ENCODE data around the gene PDK2. TPM values are rescaled to one million over a fixed set of nuclear protein-coding genes. Genes with fewer than 3 reads are reported as not detected.

Gene PDK2
- total RNA-seq, 1 experiment from 2014 or later, result 9.9 TPM

DNA sequence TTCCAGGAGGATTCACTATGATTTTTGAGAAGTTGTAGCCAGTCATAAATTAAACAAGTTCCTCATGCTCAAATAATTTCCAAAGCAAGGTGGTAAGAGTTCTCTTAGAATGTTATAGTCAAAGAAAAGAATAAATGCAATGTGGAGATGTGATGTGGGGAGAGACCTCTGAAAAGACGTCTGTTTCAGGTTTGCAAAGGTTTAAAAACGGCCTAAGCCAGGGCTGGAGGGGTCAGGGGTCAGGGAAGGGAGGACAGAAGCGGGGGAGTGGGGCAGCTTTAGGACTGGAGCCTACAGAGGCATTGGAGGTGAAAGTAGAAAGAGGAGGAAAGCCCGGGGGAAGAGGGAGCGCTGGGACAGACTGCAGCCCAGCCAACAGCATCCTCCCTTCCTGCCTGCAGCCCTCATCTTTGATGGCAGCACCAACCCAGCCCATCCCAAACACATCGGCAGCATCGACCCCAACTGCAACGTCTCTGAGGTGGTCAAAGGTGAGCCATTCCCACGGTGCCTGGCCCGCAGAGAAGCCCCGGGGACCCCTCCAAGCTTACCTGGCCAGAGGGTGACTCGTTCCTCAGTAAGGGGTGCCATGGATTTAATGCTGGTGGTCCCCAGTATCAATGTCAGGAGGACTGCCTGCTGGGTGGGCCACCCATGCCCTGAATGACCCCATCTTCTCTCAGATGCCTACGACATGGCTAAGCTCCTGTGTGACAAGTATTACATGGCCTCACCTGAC lies 11.4 kb downstream of the PDK2 start:
- intact Hi-C loops (cut with micrococcal nuclease), result no loop called here
- H3K4me1 Mint-ChIP-seq (ENCODE audit: insufficient read depth, unreplicated experiment), result peaks cover 23% of the 10 kb centered on the region
- ChIA-PET POLR2A (interaction anchor here (3.4 kb wide), 1 partner anchor 43 kb away, joined by 14 read pairs; the partner anchor contains the start of gene PPP1R9B), CTCF (interaction anchor here (0.6 to 6.3 kb wide), 6 partner anchors 9 to 350 kb away, joined by 3 to 44 read pairs (median 4); partner anchors contain the start of gene PDK2)
- H3K9me3 Mint-ChIP-seq (ENCODE audit: unreplicated experiment), result no peaks in the 10 kb centered on the region
- H3K27ac Mint-ChIP-seq (ENCODE audit: low read depth, unreplicated experiment), result no peak overlapping the region
- TF ChIP-seq, protein P1, sequence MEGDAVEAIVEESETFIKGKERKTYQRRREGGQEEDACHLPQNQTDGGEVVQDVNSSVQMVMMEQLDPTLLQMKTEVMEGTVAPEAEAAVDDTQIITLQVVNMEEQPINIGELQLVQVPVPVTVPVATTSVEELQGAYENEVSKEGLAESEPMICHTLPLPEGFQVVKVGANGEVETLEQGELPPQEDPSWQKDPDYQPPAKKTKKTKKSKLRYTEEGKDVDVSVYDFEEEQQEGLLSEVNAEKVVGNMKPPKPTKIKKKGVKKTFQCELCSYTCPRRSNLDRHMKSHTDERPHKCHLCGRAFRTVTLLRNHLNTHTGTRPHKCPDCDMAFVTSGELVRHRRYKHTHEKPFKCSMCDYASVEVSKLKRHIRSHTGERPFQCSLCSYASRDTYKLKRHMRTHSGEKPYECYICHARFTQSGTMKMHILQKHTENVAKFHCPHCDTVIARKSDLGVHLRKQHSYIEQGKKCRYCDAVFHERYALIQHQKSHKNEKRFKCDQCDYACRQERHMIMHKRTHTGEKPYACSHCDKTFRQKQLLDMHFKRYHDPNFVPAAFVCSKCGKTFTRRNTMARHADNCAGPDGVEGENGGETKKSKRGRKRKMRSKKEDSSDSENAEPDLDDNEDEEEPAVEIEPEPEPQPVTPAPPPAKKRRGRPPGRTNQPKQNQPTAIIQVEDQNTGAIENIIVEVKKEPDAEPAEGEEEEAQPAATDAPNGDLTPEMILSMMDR (IDR thresholded peaks at IDR 0.05; ENCODE audit: unreplicated experiment), result no peak
- peaks cover 6% of the 10 kb centered on the region for H3K36me3 Mint-ChIP-seq (ENCODE audit: insufficient read depth, unreplicated experiment)
- no peak for DNase-seq (ENCODE audit: unreplicated experiment)
- no TSS peak for BruUV-seq (replicated peaks)
- H3K4me3 Mint-ChIP-seq (ENCODE audit: unreplicated experiment), result no peak overlapping the region
- no peaks in the 10 kb centered on the region for H3K27me3 Mint-ChIP-seq (ENCODE audit: insufficient read depth, unreplicated experiment)

DNA sequence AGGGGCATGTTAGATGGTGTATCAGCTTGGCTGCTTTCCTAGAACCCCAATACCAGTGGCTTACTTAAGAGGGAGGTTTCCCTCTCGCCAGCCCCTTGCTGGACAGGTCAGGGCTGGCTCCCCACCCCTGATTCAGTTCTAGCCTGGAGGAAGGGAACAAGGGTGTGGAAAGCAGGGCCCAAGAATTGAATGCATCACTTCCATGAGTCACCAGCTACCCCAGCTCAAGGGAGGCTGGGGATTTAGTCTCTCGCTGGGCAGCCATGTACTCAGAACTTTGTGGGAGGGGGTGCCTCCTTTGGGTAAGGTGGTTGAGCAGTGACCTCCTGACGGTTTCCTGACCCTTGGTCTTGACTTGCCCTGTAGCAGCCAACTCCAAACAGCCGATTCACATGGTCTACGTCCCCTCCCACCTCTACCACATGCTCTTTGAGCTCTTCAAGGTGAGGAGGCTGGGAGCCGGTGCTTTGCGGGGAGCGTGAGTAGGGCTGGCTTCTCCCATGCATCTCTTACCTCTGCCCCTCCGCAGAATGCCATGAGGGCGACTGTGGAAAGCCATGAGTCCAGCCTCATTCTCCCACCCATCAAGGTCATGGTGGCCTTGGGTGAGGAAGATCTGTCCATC lies 12.8 kb downstream of the PDK2 start:
- peak; percentile 87 for DNase-seq (ENCODE audit: unreplicated experiment)

DNA sequence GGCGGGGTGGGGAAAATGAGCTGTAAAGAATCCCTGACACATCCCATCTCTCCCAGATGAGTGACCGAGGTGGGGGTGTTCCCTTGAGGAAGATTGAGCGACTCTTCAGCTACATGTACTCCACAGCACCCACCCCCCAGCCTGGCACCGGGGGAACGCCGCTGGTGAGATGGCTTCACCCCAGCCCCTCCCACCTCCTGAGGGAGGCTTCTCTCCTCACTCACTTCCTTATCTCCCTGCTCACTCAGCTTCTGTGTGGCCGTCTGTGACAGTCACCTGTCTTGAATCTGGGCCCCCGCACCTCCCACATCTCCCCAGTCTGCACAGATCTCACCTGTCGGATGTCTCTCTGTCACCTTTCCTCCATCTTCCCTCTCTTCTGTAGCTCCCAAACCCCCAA lies 13.4 kb downstream of the PDK2 start:
- no peaks in the 10 kb centered on the region for H3K27me3 Mint-ChIP-seq (ENCODE audit: insufficient read depth, unreplicated experiment)
- H3K4me1 Mint-ChIP-seq (ENCODE audit: insufficient read depth, unreplicated experiment), result peaks cover 23% of the 10 kb centered on the region
- no peaks in the 10 kb centered on the region for H3K9me3 Mint-ChIP-seq (ENCODE audit: unreplicated experiment)
- ChIA-PET POLR2A (interaction anchor here (0.8 to 3.4 kb wide), 6 partner anchors 8 to 43 kb away, joined by 3 to 14 read pairs (median 6); partner anchors contain the start of gene PPP1R9B), CTCF (interaction anchor here (0.8 to 6.3 kb wide), 7 partner anchors 10 to 80 kb away, joined by 3 to 44 read pairs (median 4); partner anchors contain the start of gene PDK2)
- intact Hi-C loops (cut with micrococcal nuclease), result no loop called here
- BruUV-seq (replicated peaks), result no TSS peak
- H3K36me3 Mint-ChIP-seq (ENCODE audit: insufficient read depth, unreplicated experiment), result peaks cover 11% of the 10 kb centered on the region
- no peak overlapping the region for H3K4me3 Mint-ChIP-seq (ENCODE audit: unreplicated experiment)
- TF ChIP-seq, protein P1 (IDR thresholded peaks at IDR 0.05; ENCODE audit: unreplicated experiment), result no peak
- no peak for DNase-seq (ENCODE audit: unreplicated experiment)
- no peak overlapping the region for H3K27ac Mint-ChIP-seq (ENCODE audit: low read depth, unreplicated experiment)

More for the DNA sequence above, 12.8 kb downstream of the PDK2 start:
- CTCF ChIA-PET, result interaction anchor here (0.7 to 6.3 kb wide), 7 partner anchors 11 to 54 kb away, joined by 3 to 44 read pairs (median 4); partner anchors contain the start of gene PDK2
- H3K4me1 Mint-ChIP-seq (ENCODE audit: insufficient read depth, unreplicated experiment), result peaks cover 23% of the 10 kb centered on the region
- TF ChIP-seq, protein P1 (IDR thresholded peaks at IDR 0.05; ENCODE audit: unreplicated experiment), result no peak
- peaks cover 11% of the 10 kb centered on the region for H3K36me3 Mint-ChIP-seq (ENCODE audit: insufficient read depth, unreplicated experiment)
- POLR2A ChIA-PET, result interaction anchor here (0.6 to 3.4 kb wide), 11 partner anchors 7 to 276 kb away, joined by 3 to 14 read pairs (median 3); partner anchors contain the start of genes ITGA3 and PPP1R9B
- H3K27me3 Mint-ChIP-seq (ENCODE audit: insufficient read depth, unreplicated experiment), result no peaks in the 10 kb centered on the region
- H3K27ac Mint-ChIP-seq (ENCODE audit: low read depth, unreplicated experiment), result peak overlapping the region; percentile 39
- BruUV-seq (replicated peaks), result no TSS peak
- no peak overlapping the region for H3K4me3 Mint-ChIP-seq (ENCODE audit: unreplicated experiment)
- intact Hi-C loops (cut with micrococcal nuclease), result no loop called here
- H3K9me3 Mint-ChIP-seq (ENCODE audit: unreplicated experiment), result no peaks in the 10 kb centered on the region

DNA sequence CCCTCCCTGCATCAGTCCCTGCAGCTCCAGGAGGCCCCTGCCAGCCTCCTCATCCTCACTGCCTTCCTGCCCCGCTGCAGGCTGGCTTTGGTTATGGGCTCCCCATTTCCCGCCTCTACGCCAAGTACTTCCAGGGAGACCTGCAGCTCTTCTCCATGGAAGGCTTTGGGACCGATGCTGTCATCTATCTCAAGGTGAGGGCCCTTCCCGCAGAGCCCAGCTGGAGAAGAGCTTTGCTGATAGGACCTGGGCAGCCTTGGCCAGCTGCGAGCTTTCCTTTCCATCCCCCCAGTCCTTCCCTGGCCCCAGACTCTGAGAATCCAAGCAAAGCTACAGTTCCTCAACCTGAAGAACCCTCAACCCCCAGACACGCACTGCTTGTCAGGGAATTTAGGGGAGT lies 14.1 kb downstream of the PDK2 start:
- ChIA-PET POLR2A (interaction anchor here (0.8 to 3.4 kb wide), 6 partner anchors 9 to 43 kb away, joined by 3 to 14 read pairs (median 6); partner anchors contain the start of gene PPP1R9B), CTCF (interaction anchor here (0.6 to 6.3 kb wide), 6 partner anchors 11 to 111 kb away, joined by 3 to 44 read pairs (median 4); partner anchors contain the start of gene PDK2)
- Mint-ChIP-seq H3K9me3 (ENCODE audit: unreplicated experiment) (no peaks in the 10 kb centered on the region), H3K36me3 (ENCODE audit: insufficient read depth, unreplicated experiment) (peaks cover 11% of the 10 kb centered on the region), H3K27ac (ENCODE audit: low read depth, unreplicated experiment) (no peak overlapping the region), H3K4me1 (ENCODE audit: insufficient read depth, unreplicated experiment) (peaks cover 23% of the 10 kb centered on the region), H3K27me3 (ENCODE audit: insufficient read depth, unreplicated experiment) (no peaks in the 10 kb centered on the region), H3K4me3 (ENCODE audit: unreplicated experiment) (no peak overlapping the region)
- TF ChIP-seq, protein P1 (IDR thresholded peaks at IDR 0.05; ENCODE audit: unreplicated experiment), result no peak
- intact Hi-C loops (cut with micrococcal nuclease), result no loop called here
- no TSS peak for BruUV-seq (replicated peaks)
- DNase-seq (ENCODE audit: unreplicated experiment), result no peak
